Stomach (tissue), 4 donors: ENCODE measurements around the gene GABRG2.
"Not testable (repeated sequence)": the region's sequence is repeated elsewhere in the genome, so short reads cannot be mapped to it uniquely, and the experiment has no call there.

Experiments
- EP300 ChIP-seq: sonication (generic); formaldehyde crosslinking; IDR thresholded peaks from one replicate; pipeline ENCODE4 v1.6.1; 2017; ENCODE audit warnings: antibody characterized with exemption
- TF ChIP-seq, protein P1 (sequence below), 7 experiments: fragments of 450-650 bp in 4 of 7; fragments of 200-600 bp in 3 of 7; sonication (generic) in 3 of 7; IDR thresholded peaks; one replicate each; pipeline ENCODE4 v1.5.1; 2016 to 2019; ENCODE audit warnings: antibody characterized with exemption in 7 of 7, control low read depth in 2 of 7, mild to moderate bottlenecking in 1 of 7

DNA sequence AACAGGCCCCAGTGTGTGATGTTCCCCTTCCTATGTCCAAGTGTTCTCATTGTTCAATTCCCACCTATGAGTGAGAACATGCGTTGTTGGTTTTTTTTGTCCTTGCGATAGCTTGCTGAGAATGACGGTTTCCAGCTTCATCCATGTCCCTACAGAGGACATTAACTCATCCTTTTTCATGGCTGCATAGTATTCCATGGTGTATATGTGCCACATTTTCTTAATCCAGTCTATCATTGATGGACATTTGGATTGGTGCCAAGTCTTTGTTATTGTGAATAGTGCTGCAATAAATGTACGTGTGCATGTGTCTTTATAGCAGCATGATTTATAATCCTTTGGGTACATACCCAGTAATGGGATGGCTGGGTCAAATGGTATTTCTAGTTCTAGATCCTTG lies 12.5 kb upstream of the GABRG2 start:
- TF ChIP-seq, protein P1, sequence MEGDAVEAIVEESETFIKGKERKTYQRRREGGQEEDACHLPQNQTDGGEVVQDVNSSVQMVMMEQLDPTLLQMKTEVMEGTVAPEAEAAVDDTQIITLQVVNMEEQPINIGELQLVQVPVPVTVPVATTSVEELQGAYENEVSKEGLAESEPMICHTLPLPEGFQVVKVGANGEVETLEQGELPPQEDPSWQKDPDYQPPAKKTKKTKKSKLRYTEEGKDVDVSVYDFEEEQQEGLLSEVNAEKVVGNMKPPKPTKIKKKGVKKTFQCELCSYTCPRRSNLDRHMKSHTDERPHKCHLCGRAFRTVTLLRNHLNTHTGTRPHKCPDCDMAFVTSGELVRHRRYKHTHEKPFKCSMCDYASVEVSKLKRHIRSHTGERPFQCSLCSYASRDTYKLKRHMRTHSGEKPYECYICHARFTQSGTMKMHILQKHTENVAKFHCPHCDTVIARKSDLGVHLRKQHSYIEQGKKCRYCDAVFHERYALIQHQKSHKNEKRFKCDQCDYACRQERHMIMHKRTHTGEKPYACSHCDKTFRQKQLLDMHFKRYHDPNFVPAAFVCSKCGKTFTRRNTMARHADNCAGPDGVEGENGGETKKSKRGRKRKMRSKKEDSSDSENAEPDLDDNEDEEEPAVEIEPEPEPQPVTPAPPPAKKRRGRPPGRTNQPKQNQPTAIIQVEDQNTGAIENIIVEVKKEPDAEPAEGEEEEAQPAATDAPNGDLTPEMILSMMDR (IDR thresholded peaks at IDR 0.05) = not testable (repeated sequence)
- TF ChIP-seq EP300 = not testable (repeated sequence)
